Peyer's patch (tissue), 4 donors: ENCODE measurements around the gene NEURL1B. TPM values are rescaled to one million over a fixed set of nuclear protein-coding genes. Genes with fewer than 3 reads are reported as not detected.

ENCODE experiments used
- DNase-seq, 3 donors: peaks; one replicate each; pipeline ENCODE4 v3.0.0-alpha.2; 2017 to 2019
- H3K27ac ChIP-seq, 4 donors: fragments of 200-600 bp; sonication (generic); one replicate each; pipeline ENCODE4 v1.5.1; 2016 to 2019
- H3K27me3 ChIP-seq, 2 donors: fragments of 200-600 bp; sonication (generic); one replicate each; pipeline ENCODE4 v1.5.1; 2019
- H3K36me3 ChIP-seq, 3 donors: fragments of 200-600 bp; sonication (generic); one replicate each; pipeline ENCODE4 v1.5.1; 2016 to 2019
- H3K4me1 ChIP-seq, 4 donors: fragments of 200-600 bp; sonication (generic); one replicate each; pipeline ENCODE4 v1.5.1; 2016 to 2019
- H3K4me3 ChIP-seq, 4 donors: fragments of 200-600 bp; sonication (generic); 1 replicate in 3 of 4; 2 replicates in 1 of 4; pipeline ENCODE4 v1.5.1; 2016 to 2019; ENCODE audit warnings: mild to moderate bottlenecking in 1 of 4
- H3K9me3 ChIP-seq, 4 donors: fragments of 200-600 bp; sonication (generic); one replicate each; pipeline ENCODE4 v1.5.1; 2016 to 2019; ENCODE audit warnings: mild to moderate bottlenecking in 1 of 4
- CTCF ChIP-seq, 6 experiments: fragments of 450-650 bp in 4 of 6; fragments of 200-600 bp in 2 of 6; sonication (generic) in 1 of 6; IDR thresholded peaks; one replicate each; pipeline ENCODE4 v1.5.1; 2017 to 2019; ENCODE audit warnings: antibody characterized with exemption in 6 of 6, mild to moderate bottlenecking in 3 of 6, moderate library complexity in 1 of 6
- POLR2A ChIP-seq, 2 donors: fragments of 450-650 bp; IDR thresholded peaks; one replicate each; pipeline ENCODE4 v1.5.1; 2017; ENCODE audit warnings: antibody characterized with exemption in 2 of 2, mild to moderate bottlenecking in 2 of 2, moderate library complexity in 2 of 2
- total RNA-seq, 4 donors: library from RNA; depleted of rRNA; stranded (reverse); fragments of >200 nt; gene quantifications; one replicate each; pipeline ENCODE4 v1.1.0, GENCODE V29; 2016

NEURL1B gene
- 10 to 100 TPM; 38.8 to 97.2 (median 81.0) TPM for total RNA-seq

- peak in 2 of 3 donors; percentile 84 to 89 for DNase-seq
- TF ChIP-seq CTCF (IDR thresholded peaks at IDR 0.05) (peak in 3 of 6 experiments; percentile 16 to 51 (median 35)), POLR2A (IDR thresholded peaks at IDR 0.05) (peak; percentile 63 to 71)
- peaks cover 0 to 57% (median 8%) of the 10 kb centered on the region in 4 donors for H3K4me1 ChIP-seq
- peak within 1 kb of the TSS; percentile 44 to 85 (median 69) for H3K4me3 ChIP-seq
- H3K27ac ChIP-seq: peak within 1 kb of the TSS; percentile 52 to 96 (median 89)
- H3K36me3 ChIP-seq: no peaks in the 10 kb centered on the region
- H3K27me3 ChIP-seq: no peaks in the 10 kb centered on the region
- no peaks in the 10 kb centered on the region for H3K9me3 ChIP-seq
Measured at GRCh38 chr5:172640822-172641358, at the start of gene NEURL1B. Gene NEURL1B, plus strand, starts transcription at chr5:172641263. Its CDS starts 144 bp downstream, at chr5:172641407.

GRCh38 chr5:172591636-172592035, 49.4 kb upstream of the NEURL1B start:
- no peaks in the 10 kb centered on the region for H3K27me3 ChIP-seq
- DNase-seq: no peak
- no peaks in the 10 kb centered on the region for H3K4me1 ChIP-seq
- no peak for TF ChIP-seq POLR2A (IDR thresholded peaks at IDR 0.05)
- no peak for TF ChIP-seq CTCF (IDR thresholded peaks at IDR 0.05)
- no peak overlapping the region for H3K4me3 ChIP-seq
- H3K36me3 ChIP-seq: no peaks in the 10 kb centered on the region
- no peak overlapping the region for H3K27ac ChIP-seq
- H3K9me3 ChIP-seq: no peaks in the 10 kb centered on the region

GRCh38 chr5:172592881-172593280, 48.2 kb upstream of the NEURL1B start:
- H3K36me3 ChIP-seq: no peaks in the 10 kb centered on the region
- TF ChIP-seq CTCF (IDR thresholded peaks at IDR 0.05): no peak
- no peak for TF ChIP-seq POLR2A (IDR thresholded peaks at IDR 0.05)
- DNase-seq: peak in 1 of 3 donors; percentile 19
- H3K9me3 ChIP-seq: no peaks in the 10 kb centered on the region
- no peak overlapping the region for H3K4me3 ChIP-seq
- H3K27me3 ChIP-seq: no peaks in the 10 kb centered on the region
- no peaks in the 10 kb centered on the region for H3K4me1 ChIP-seq
- H3K27ac ChIP-seq: no peak overlapping the region

GRCh38 chr5:172593306-172593705, 47.8 kb upstream of the NEURL1B start:
- H3K27ac ChIP-seq: no peak overlapping the region
- H3K27me3 ChIP-seq: no peaks in the 10 kb centered on the region
- no peaks in the 10 kb centered on the region for H3K36me3 ChIP-seq
- H3K4me1 ChIP-seq: no peaks in the 10 kb centered on the region
- H3K4me3 ChIP-seq: no peak overlapping the region
- TF ChIP-seq POLR2A (IDR thresholded peaks at IDR 0.05) (no peak), CTCF (IDR thresholded peaks at IDR 0.05) (no peak)
- DNase-seq: peak in 1 of 3 donors; percentile 34
- H3K9me3 ChIP-seq: no peaks in the 10 kb centered on the region

GRCh38 chr5:172593721-172594235, 47.3 kb upstream of the NEURL1B start:
- Histone ChIP-seq H3K36me3 (no peaks in the 10 kb centered on the region), H3K4me3 (no peak overlapping the region), H3K4me1 (no peaks in the 10 kb centered on the region), H3K27ac (no peak overlapping the region), H3K27me3 (no peaks in the 10 kb centered on the region), H3K9me3 (no peaks in the 10 kb centered on the region)
- TF ChIP-seq POLR2A (IDR thresholded peaks at IDR 0.05) (no peak), CTCF (IDR thresholded peaks at IDR 0.05) (no peak)
- DNase-seq: peak in 1 of 3 donors; percentile 39
